GM23338 (cell line): ENCODE results near the gene TDRD7. TPM values are rescaled to one million over a fixed set of nuclear protein-coding genes. Genes with fewer than 3 reads are reported as not detected.

Source experiments
- ATAC-seq: fragments of 200-7000 bp; cut with Tn5 transposase; 3 replicates; pipeline ENCODE4 v1.9.1; 2020
- DNase-seq: peaks from one replicate; pipeline ENCODE4 v3.0.0-alpha.2; 2015; ENCODE audit warnings: low spot score
- H2AFZ ChIP-seq: fragments of 200-600 bp; sonication (generic); 2 replicates; pipeline ENCODE4 v1.8.0; 2016; ENCODE audit warnings: antibody characterized with exemption, mild to moderate bottlenecking, moderate library complexity
- H3F3A ChIP-seq: fragments of 200-600 bp; sonication (generic); replicated peaks from 2 replicates; pipeline ENCODE4 v1.8.0; 2017; ENCODE audit warnings: antibody characterized with exemption, mixed run types, low read depth
- H3K27ac ChIP-seq: fragments of 200-600 bp; sonication (generic); 2 replicates; pipeline ENCODE4 v1.6.1; 2016; ENCODE audit warnings: low read depth
- H3K27me3 ChIP-seq: fragments of 200-600 bp; sonication (generic); 2 replicates; pipeline ENCODE4 v1.8.0; 2016; ENCODE audit warnings: mild to moderate bottlenecking, mixed run types, moderate library complexity; ENCODE audit not compliant: insufficient read depth
- H3K36me3 ChIP-seq: fragments of 200-600 bp; sonication (generic); 2 replicates; pipeline ENCODE4 v1.8.0; 2016; ENCODE audit warnings: mild to moderate bottlenecking; ENCODE audit not compliant: insufficient read depth
- H3K4me1 ChIP-seq: fragments of 200-600 bp; sonication (generic); 2 replicates; pipeline ENCODE4 v1.8.0; 2016; ENCODE audit warnings: mild to moderate bottlenecking, moderate library complexity; ENCODE audit not compliant: insufficient read depth
- H3K4me2 ChIP-seq: fragments of 200-600 bp; sonication (generic); 2 replicates; pipeline ENCODE4 v1.7.1; 2017; ENCODE audit warnings: mixed run types
- H3K4me3 ChIP-seq: fragments of 200-600 bp; sonication (generic); 2 replicates; pipeline ENCODE4 v1.6.1; 2016; ENCODE audit warnings: mixed run types
- H3K79me2 ChIP-seq: fragments of 200-600 bp; sonication (generic); replicated peaks from 2 replicates; pipeline ENCODE4 v1.8.0; 2017; ENCODE audit warnings: mild to moderate bottlenecking; ENCODE audit not compliant: insufficient read depth
- H3K9me2 ChIP-seq: fragments of 200-600 bp; sonication (generic); 2 replicates; pipeline ENCODE4 v1.8.0; 2017; ENCODE audit not compliant: insufficient read depth
- H4K20me1 ChIP-seq: fragments of 200-600 bp; sonication (generic); replicated peaks from 2 replicates; pipeline ENCODE4 v1.8.0; 2017; ENCODE audit warnings: mild to moderate bottlenecking; ENCODE audit not compliant: insufficient read depth
- H3K27ac Mint-ChIP-seq: 2 replicates; pipeline ENCODE4 v1.8.0; 2020; ENCODE audit warnings: inconsistent platforms, mild to moderate bottlenecking, moderate library complexity, mixed read lengths
- H3K27me3 Mint-ChIP-seq: 3 replicates; pipeline ENCODE4 v1.8.0; 2022; ENCODE audit warnings: low read depth, mild to moderate bottlenecking, moderate library complexity, mixed read lengths, inconsistent platforms; ENCODE audit not compliant: insufficient read depth, poor library complexity
- H3K36me3 Mint-ChIP-seq: 3 replicates; pipeline ENCODE4 v1.8.0; 2021; ENCODE audit warnings: low read depth, mild to moderate bottlenecking, inconsistent platforms, moderate library complexity, mixed read lengths
- H3K4me1 Mint-ChIP-seq: 3 replicates; pipeline ENCODE4 v1.8.0; 2020; ENCODE audit warnings: mild to moderate bottlenecking, inconsistent platforms, mixed read lengths
- H3K4me3 Mint-ChIP-seq: 3 replicates; pipeline ENCODE4 v1.8.0; 2021; ENCODE audit warnings: moderate library complexity, mild to moderate bottlenecking, inconsistent platforms, mixed read lengths
- H3K9me3 Mint-ChIP-seq: 3 replicates; pipeline ENCODE4 v1.8.0; 2020; ENCODE audit warnings: moderate library complexity, mild to moderate bottlenecking, inconsistent platforms, mixed read lengths
- CREB1 ChIP-seq: fragments of 250-450 bp; sonication (Bioruptor Pico); IDR thresholded peaks from 2 replicates; pipeline ENCODE4 v1.5.0; 2020; ENCODE audit warnings: low read depth, mild to moderate bottlenecking, moderate library complexity
- ETS1 ChIP-seq: IDR thresholded peaks from 2 replicates; pipeline ENCODE4 v1.6.1; 2016; ENCODE audit warnings: antibody characterized with exemption
- EZH2 ChIP-seq: fragments of 200-600 bp; sonication (generic); IDR thresholded peaks from one replicate; pipeline ENCODE4 v1.8.0; 2017; ENCODE audit warnings: antibody characterized with exemption, mild to moderate bottlenecking, low read depth; ENCODE audit not compliant: unreplicated experiment
- EZH2phosphoT487 ChIP-seq: fragments of 200-600 bp; sonication (generic); IDR thresholded peaks from one replicate; pipeline ENCODE4 v1.8.1; 2018; ENCODE audit warnings: antibody characterized with exemption; ENCODE audit not compliant: unreplicated experiment
- JUNB ChIP-seq: IDR thresholded peaks from one replicate; pipeline ENCODE4 v1.6.1; 2016; ENCODE audit warnings: antibody characterized with exemption; ENCODE audit not compliant: unreplicated experiment
- NANOG ChIP-seq: IDR thresholded peaks from 2 replicates; pipeline ENCODE4 v1.6.1; 2016; ENCODE audit warnings: antibody characterized with exemption, borderline replicate concordance
- POLR2AphosphoS5 ChIP-seq: IDR thresholded peaks from 2 replicates; pipeline ENCODE4 v1.6.1; 2016; ENCODE audit warnings: antibody characterized with exemption, low read depth
- REST ChIP-seq: IDR thresholded peaks from one replicate; pipeline ENCODE4 v1.6.1; 2018; ENCODE audit warnings: antibody characterized with exemption; ENCODE audit not compliant: unreplicated experiment
- STAT1 ChIP-seq: IDR thresholded peaks from one replicate; pipeline ENCODE4 v1.6.1; 2016; ENCODE audit warnings: antibody characterized with exemption; ENCODE audit not compliant: unreplicated experiment
- ZNF114 ChIP-seq: fragments of 250-450 bp; sonication (Bioruptor Pico); IDR thresholded peaks from 2 replicates; pipeline ENCODE4 v1.5.0; 2020; ENCODE audit warnings: mild to moderate bottlenecking, moderate library complexity
- ZNF331 ChIP-seq: fragments of 250-450 bp; sonication (Bioruptor Pico); IDR thresholded peaks from 2 replicates; pipeline ENCODE4 v1.5.0; 2020; ENCODE audit warnings: low read depth, mild to moderate bottlenecking, moderate library complexity
- polyA plus RNA-seq: library from polyadenylated mRNA; unstranded; fragments of >200 nt; fragmentation: Nextera tagmentation; extraction: Ambion mirVana; gene quantifications from 2 replicates; pipeline ENCODE4 v1.2.1, GENCODE V29; 2016
- total RNA-seq: library from RNA; depleted of rRNA; stranded (reverse); fragments of >200 nt; shearing (Covaris generic); gene quantifications from 2 replicates; pipeline ENCODE4 v1.2.3, GENCODE V29; 2014
- TF ChIP-seq, protein P1 (sequence below): fragments of 250-450 bp; sonication (Bioruptor Pico); IDR thresholded peaks from 2 replicates; pipeline ENCODE4 v1.5.0; 2020; ENCODE audit warnings: mild to moderate bottlenecking, moderate library complexity
- TF ChIP-seq, protein P2 (sequence below), 2 experiments: fragments of 200-600 bp in 1 of 2; sonication (generic) in 1 of 2; conservative IDR thresholded peaks; 2 replicates each; pipeline versions ENCODE4 v1.5.1 to v1.6.1; 2016 to 2017; ENCODE audit warnings: antibody characterized with exemption in 2 of 2, low read depth in 2 of 2, mild to moderate bottlenecking in 2 of 2, moderate library complexity in 1 of 2

Gene TDRD7
- total and polyA plus RNA-seq, 2 experiments from 2014 or later: 1.7 to 3.1 TPM

- Histone ChIP-seq H3K27me3 (peaks cover 28% of the 10 kb centered on the region), H3K4me1 (peaks cover 4% of the 10 kb centered on the region; the same call in 1 of the 2 replicates), H3K79me2 (no peaks in the 10 kb centered on the region), H3K4me3 (no peak overlapping the region), H3K36me3 (no peaks in the 10 kb centered on the region), H3F3A (peaks cover 6% of the 10 kb centered on the region; the same call in 1 of the 2 replicates), H3K4me2 (no peak overlapping the region), H3K27ac (no peak overlapping the region), H4K20me1 (no peaks in the 10 kb centered on the region), H3K9me2 (no peaks in the 10 kb centered on the region), H2AFZ (no peak overlapping the region)
- Mint-ChIP-seq H3K4me3 (no peak overlapping the region), H3K36me3 (no peaks in the 10 kb centered on the region; the same call in 2 of the 3 replicates), H3K9me3 (peaks cover 3% of the 10 kb centered on the region; the same call in 1 of the 3 replicates), H3K4me1 (peaks cover 21% of the 10 kb centered on the region), H3K27me3 (peaks cover 16% of the 10 kb centered on the region), H3K27ac (no peak overlapping the region)
- DNase-seq: no peak
- TF ChIP-seq JUNB (no peak), NANOG (no peak), ETS1 (no peak), REST (no peak), EZH2 (no peak), STAT1 (no peak), ZNF331 (CRISPR knock-in tag) (no peak), CREB1 (CRISPR knock-in tag) (no peak), ZNF114 (CRISPR knock-in tag) (no peak), EZH2phosphoT487 (no peak), POLR2AphosphoS5 (no peak)
- TF ChIP-seq, protein P1, sequence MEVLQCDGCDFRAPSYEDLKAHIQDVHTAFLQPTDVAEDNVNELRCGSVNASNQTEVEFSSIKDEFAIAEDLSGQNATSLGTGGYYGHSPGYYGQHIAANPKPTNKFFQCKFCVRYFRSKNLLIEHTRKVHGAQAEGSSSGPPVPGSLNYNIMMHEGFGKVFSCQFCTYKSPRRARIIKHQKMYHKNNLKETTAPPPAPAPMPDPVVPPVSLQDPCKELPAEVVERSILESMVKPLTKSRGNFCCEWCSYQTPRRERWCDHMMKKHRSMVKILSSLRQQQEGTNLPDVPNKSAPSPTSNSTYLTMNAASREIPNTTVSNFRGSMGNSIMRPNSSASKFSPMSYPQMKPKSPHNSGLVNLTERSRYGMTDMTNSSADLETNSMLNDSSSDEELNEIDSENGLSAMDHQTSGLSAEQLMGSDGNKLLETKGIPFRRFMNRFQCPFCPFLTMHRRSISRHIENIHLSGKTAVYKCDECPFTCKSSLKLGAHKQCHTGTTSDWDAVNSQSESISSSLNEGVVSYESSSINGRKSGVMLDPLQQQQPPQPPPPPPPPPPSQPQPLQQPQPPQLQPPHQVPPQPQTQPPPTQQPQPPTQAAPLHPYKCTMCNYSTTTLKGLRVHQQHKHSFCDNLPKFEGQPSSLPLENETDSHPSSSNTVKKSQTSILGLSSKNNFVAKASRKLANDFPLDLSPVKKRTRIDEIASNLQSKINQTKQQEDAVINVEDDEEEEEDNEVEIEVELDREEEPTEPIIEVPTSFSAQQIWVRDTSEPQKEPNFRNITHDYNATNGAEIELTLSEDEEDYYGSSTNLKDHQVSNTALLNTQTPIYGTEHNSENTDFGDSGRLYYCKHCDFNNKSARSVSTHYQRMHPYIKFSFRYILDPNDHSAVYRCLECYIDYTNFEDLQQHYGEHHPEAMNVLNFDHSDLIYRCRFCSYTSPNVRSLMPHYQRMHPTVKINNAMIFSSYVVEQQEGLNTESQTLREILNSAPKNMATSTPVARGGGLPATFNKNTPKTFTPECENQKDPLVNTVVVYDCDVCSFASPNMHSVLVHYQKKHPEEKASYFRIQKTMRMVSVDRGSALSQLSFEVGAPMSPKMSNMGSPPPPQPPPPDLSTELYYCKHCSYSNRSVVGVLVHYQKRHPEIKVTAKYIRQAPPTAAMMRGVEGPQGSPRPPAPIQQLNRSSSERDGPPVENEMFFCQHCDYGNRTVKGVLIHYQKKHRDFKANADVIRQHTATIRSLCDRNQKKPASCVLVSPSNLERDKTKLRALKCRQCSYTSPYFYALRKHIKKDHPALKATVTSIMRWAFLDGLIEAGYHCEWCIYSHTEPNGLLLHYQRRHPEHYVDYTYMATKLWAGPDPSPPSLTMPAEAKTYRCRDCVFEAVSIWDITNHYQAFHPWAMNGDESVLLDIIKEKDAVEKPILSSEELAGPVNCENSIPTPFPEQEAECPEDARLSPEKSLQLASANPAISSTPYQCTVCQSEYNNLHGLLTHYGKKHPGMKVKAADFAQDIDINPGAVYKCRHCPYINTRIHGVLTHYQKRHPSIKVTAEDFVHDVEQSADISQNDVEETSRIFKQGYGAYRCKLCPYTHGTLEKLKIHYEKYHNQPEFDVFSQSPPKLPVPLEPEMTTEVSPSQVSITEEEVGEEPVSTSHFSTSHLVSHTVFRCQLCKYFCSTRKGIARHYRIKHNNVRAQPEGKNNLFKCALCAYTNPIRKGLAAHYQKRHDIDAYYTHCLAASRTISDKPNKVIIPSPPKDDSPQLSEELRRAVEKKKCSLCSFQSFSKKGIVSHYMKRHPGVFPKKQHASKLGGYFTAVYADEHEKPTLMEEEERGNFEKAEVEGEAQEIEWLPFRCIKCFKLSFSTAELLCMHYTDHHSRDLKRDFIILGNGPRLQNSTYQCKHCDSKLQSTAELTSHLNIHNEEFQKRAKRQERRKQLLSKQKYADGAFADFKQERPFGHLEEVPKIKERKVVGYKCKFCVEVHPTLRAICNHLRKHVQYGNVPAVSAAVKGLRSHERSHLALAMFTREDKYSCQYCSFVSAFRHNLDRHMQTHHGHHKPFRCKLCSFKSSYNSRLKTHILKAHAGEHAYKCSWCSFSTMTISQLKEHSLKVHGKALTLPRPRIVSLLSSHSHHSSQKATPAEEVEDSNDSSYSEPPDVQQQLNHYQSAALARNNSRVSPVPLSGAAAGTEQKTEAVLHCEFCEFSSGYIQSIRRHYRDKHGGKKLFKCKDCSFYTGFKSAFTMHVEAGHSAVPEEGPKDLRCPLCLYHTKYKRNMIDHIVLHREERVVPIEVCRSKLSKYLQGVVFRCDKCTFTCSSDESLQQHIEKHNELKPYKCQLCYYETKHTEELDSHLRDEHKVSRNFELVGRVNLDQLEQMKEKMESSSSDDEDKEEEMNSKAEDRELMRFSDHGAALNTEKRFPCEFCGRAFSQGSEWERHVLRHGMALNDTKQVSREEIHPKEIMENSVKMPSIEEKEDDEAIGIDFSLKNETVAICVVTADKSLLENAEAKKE: no peak
- TF ChIP-seq, protein P2, sequence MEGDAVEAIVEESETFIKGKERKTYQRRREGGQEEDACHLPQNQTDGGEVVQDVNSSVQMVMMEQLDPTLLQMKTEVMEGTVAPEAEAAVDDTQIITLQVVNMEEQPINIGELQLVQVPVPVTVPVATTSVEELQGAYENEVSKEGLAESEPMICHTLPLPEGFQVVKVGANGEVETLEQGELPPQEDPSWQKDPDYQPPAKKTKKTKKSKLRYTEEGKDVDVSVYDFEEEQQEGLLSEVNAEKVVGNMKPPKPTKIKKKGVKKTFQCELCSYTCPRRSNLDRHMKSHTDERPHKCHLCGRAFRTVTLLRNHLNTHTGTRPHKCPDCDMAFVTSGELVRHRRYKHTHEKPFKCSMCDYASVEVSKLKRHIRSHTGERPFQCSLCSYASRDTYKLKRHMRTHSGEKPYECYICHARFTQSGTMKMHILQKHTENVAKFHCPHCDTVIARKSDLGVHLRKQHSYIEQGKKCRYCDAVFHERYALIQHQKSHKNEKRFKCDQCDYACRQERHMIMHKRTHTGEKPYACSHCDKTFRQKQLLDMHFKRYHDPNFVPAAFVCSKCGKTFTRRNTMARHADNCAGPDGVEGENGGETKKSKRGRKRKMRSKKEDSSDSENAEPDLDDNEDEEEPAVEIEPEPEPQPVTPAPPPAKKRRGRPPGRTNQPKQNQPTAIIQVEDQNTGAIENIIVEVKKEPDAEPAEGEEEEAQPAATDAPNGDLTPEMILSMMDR (conservative IDR thresholded peaks at IDR 0.05; ENCODE audit: low read depth in 2 of 2): no peak
- ATAC-seq: no peak
Measured at GRCh38 chr9:97408562-97408961, 3.3 kb upstream of the TDRD7 start.
